HCT116 (cell line): ENCODE measurements around the gene EXOSC5. TPM values are rescaled to one million over a fixed set of nuclear protein-coding genes. Genes with fewer than 3 reads are reported as not detected.

Experiments
- ATAC-seq: fragments of 200-7000 bp; cut with Tn5 transposase; 2 replicates; pipeline ENCODE4 v1.9.1; 2020; ENCODE audit warnings: mild to moderate bottlenecking, moderate library complexity
- BruUV-seq: library from RNA; stranded (reverse); fragments of 400-500 nt; replicated peaks from 2 replicates; lab custom pipeline; 2021; lab: Mats Ljungman, UMichigan
- CTCF ChIA-PET: fragments of 300-600 bp; sonication (Branson Sonifier 250); formaldehyde crosslinking; loops from one replicate; lab custom pipeline; 2021; ENCODE audit warnings: antibody characterized with exemption; lab: Charles Lee
- POLR2A ChIA-PET: fragments of 300-600, 350-600 bp; sonication (Branson Sonifier 250); formaldehyde crosslinking; loops from one replicate; lab custom pipeline; 2021; ENCODE audit warnings: antibody characterized with exemption; lab: Charles Lee
- RAD21 ChIA-PET, 2 experiments: fragments of 300-600 bp; sonication (Branson Sonifier 250); formaldehyde crosslinking; loops; one replicate each; lab custom pipeline; 2023; ENCODE audit warnings: low total read pairs in 2 of 2; ENCODE audit not compliant: uncharacterized antibody in 2 of 2, unreplicated experiment in 2 of 2, low non-redundant PET in 1 of 2; lab: Charles Lee
- DNase-seq: peaks from one replicate; pipeline ENCODE4 v3.0.0-alpha.2; 2010; ENCODE audit warnings: low read depth, low spot score
- H2AFZ ChIP-seq: fragments of 200-600 bp; shearing (Covaris generic), sonication (generic); 2 replicates; pipeline ENCODE4 v1.6.1; 2017; ENCODE audit warnings: low read depth, mixed run types, mixed read lengths, antibody characterized with exemption, low read length; ENCODE audit not compliant: poor library complexity, severe bottlenecking
- H3K27ac ChIP-seq: 2 replicates; pipeline ENCODE4 v1.5.1; 2012; ENCODE audit warnings: low read depth, low read length
- H3K27me3 ChIP-seq: fragments of 200-600 bp; sonication (generic); 2 replicates; pipeline ENCODE4 v1.6.1; 2016; ENCODE audit warnings: mixed run types, low read length, mixed read lengths; ENCODE audit not compliant: insufficient read depth
- H3K36me3 ChIP-seq, 2 experiments: fragments of 200-500 bp in 1 of 2; fragments of 200-600 bp in 1 of 2; sonication (Bioruptor generic) in 1 of 2; sonication (generic) in 1 of 2; 2 replicates each; pipeline versions ENCODE4 v1.5.1 to v1.6.1; 2014 to 2016; ENCODE audit warnings: low read length in 2 of 2, inconsistent platforms in 1 of 2, mixed read lengths in 1 of 2, mixed run types in 1 of 2; ENCODE audit not compliant: insufficient read depth in 2 of 2, control insufficient read depth in 1 of 2
- H3K4me1 ChIP-seq, 2 experiments: fragments of 200-600 bp in 1 of 2; sonication (generic) in 1 of 2; 2 replicates each; pipeline versions ENCODE4 v1.5.1 to v1.6.1; 2012 to 2017; ENCODE audit warnings: low read length in 2 of 2, inconsistent platforms in 1 of 2, mild to moderate bottlenecking in 1 of 2, mixed read lengths in 1 of 2, mixed run types in 1 of 2, moderate library complexity in 1 of 2; ENCODE audit not compliant: insufficient read depth in 2 of 2, control insufficient read depth in 1 of 2
- H3K4me2 ChIP-seq: fragments of 200-600 bp; sonication (generic); 2 replicates; pipeline ENCODE4 v1.6.1; 2017; ENCODE audit warnings: mixed run types, low read length, mixed read lengths
- H3K4me3 ChIP-seq, 2 experiments: fragments of 200-600 bp in 1 of 2; sonication (generic) in 1 of 2; replicated peaks in 1 of 2; 2 replicates each; pipeline ENCODE4 v1.5.1; 2011 to 2016; ENCODE audit warnings: low read length in 2 of 2, control low read depth in 1 of 2, low read depth in 1 of 2, mild to moderate bottlenecking in 1 of 2, mixed read lengths in 1 of 2, mixed run types in 1 of 2
- H3K79me2 ChIP-seq: fragments of 200-600 bp; sonication (generic); 2 replicates; pipeline ENCODE4 v1.6.1; 2017; ENCODE audit warnings: mild to moderate bottlenecking, mixed run types, low read length, moderate library complexity, mixed read lengths; ENCODE audit not compliant: insufficient read depth
- H3K9ac ChIP-seq: fragments of 200-600 bp; sonication (generic); 2 replicates; pipeline ENCODE4 v1.6.1; 2016; ENCODE audit warnings: low read length, mixed read lengths
- H3K9me2 ChIP-seq: fragments of 200-600 bp; sonication (generic), shearing (Covaris generic); 2 replicates; pipeline ENCODE4 v1.6.1; 2017; ENCODE audit warnings: mixed run types, mild to moderate bottlenecking, moderate library complexity; ENCODE audit not compliant: insufficient read depth
- H3K9me3 ChIP-seq, 2 experiments: fragments of 200-500 bp in 1 of 2; fragments of 200-600 bp in 1 of 2; sonication (Bioruptor generic) in 1 of 2; sonication (generic) in 1 of 2; 2 replicates each; pipeline ENCODE4 v1.6.1; 2014 to 2017; ENCODE audit warnings: low read length in 2 of 2, mixed read lengths in 2 of 2, inconsistent platforms in 1 of 2, low read depth in 1 of 2, mild to moderate bottlenecking in 1 of 2, mixed run types in 1 of 2, moderate library complexity in 1 of 2; ENCODE audit not compliant: control insufficient read depth in 1 of 2, insufficient read depth in 1 of 2
- H4K20me1 ChIP-seq: fragments of 200-600 bp; sonication (generic), shearing (Covaris generic); 2 replicates; pipeline ENCODE4 v1.6.1; 2017; ENCODE audit warnings: mixed run types, mild to moderate bottlenecking, moderate library complexity; ENCODE audit not compliant: insufficient read depth
- CBX3 ChIP-seq: IDR thresholded peaks from 2 replicates; pipeline ENCODE4 v1.6.1; 2012; ENCODE audit warnings: low read depth
- CEBPB ChIP-seq: IDR thresholded peaks from 2 replicates; pipeline ENCODE4 v1.6.1; 2012; ENCODE audit warnings: low read depth
- EGR1 ChIP-seq: IDR thresholded peaks from 2 replicates; pipeline ENCODE4 v1.6.1; 2012; ENCODE audit warnings: low read depth
- FOSL1 ChIP-seq: IDR thresholded peaks from 2 replicates; pipeline ENCODE4 v1.6.1; 2012; ENCODE audit warnings: low read depth
- JUND ChIP-seq: IDR thresholded peaks from 2 replicates; pipeline ENCODE4 v1.6.1; 2012
- SIN3A ChIP-seq: IDR thresholded peaks from 2 replicates; pipeline ENCODE4 v1.6.1; 2012; ENCODE audit warnings: low read depth
- TCF7L2 ChIP-seq: IDR thresholded peaks from 2 replicates; pipeline ENCODE4 v1.7.0; 2011; ENCODE audit warnings: borderline replicate concordance, inconsistent platforms; ENCODE audit not compliant: insufficient read depth, insufficient read length; ENCODE audit errors: extremely low read depth
- YY1 ChIP-seq: IDR thresholded peaks from 2 replicates; pipeline ENCODE4 v1.6.1; 2011; ENCODE audit warnings: low read length, low read depth, moderate library complexity, mild to moderate bottlenecking; ENCODE audit not compliant: insufficient replicate concordance; ENCODE audit errors: extremely low read depth
- intact Hi-C: fragments of 100-400 bp; cut with micrococcal nuclease; formaldehyde crosslinking; loops from 2 replicates; pipeline ENCODE4 v1.10.0; 2022
- total RNA-seq: library from RNA; stranded (reverse); gene quantifications from one replicate; pipeline ENCODE4 v1.2.1, GENCODE V29; 2021; ENCODE audit not compliant: unreplicated experiment
- TF ChIP-seq, protein P1 (sequence below), 3 experiments: fragments of 200-600 bp in 1 of 3; sonication (generic) in 1 of 3; IDR thresholded peaks in 2 of 3; conservative IDR thresholded peaks in 1 of 3; 2 replicates each; pipeline ENCODE4 v1.5.1; 2012 to 2017; ENCODE audit warnings: low read depth in 2 of 3, low read length in 2 of 3, antibody characterized with exemption in 1 of 3, borderline replicate concordance in 1 of 3, control low read depth in 1 of 3, mild to moderate bottlenecking in 1 of 3, mixed read lengths in 1 of 3, mixed run types in 1 of 3, moderate library complexity in 1 of 3; ENCODE audit not compliant: insufficient read depth in 1 of 3
- TF ChIP-seq, protein P2 (sequence below): IDR thresholded peaks from 2 replicates; pipeline ENCODE4 v1.6.1; 2011; ENCODE audit warnings: mild to moderate bottlenecking, low read length, moderate library complexity; ENCODE audit not compliant: insufficient replicate concordance; ENCODE audit errors: extremely low read depth

The EXOSC5 gene
- total RNA-seq, 1 experiment from 2014 or later: 57.5 TPM

DNA sequence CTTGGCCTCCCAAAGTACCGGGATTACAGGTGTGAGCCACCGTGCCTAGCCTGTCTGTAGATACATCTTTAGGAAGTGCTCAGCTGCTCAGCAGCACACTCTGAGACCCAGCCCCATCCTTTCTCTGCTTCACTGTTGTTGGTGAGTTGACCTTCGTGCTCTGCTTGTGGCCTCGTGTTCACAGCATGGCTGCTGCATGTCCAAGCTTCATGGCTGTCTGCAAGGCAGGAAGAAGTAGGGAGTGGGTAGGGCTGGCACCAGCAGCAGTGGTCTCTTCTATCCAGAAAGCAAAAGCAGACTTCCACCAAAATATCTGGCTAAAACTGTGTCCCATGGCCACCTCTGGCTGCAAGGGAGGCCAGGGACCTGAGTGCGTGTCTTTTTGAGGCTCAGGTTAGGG lies 15.8 kb upstream of the EXOSC5 start:
- no peaks in the 10 kb centered on the region for H3K27me3 ChIP-seq
- ChIA-PET POLR2A (no interaction called here), CTCF (no interaction called here), RAD21 (no interaction called here)
- no peaks in the 10 kb centered on the region for H3K9me3 ChIP-seq
- H3K27ac ChIP-seq: no peak overlapping the region
- no peak overlapping the region for H3K9ac ChIP-seq
- no peaks in the 10 kb centered on the region for H4K20me1 ChIP-seq
- H3K4me1 ChIP-seq: peaks cover 11 to 13% of the 10 kb centered on the region in 2 experiments; a peak in 3 of 4 replicates
- no peaks in the 10 kb centered on the region for H3K9me2 ChIP-seq
- no peak overlapping the region for H3K4me3 ChIP-seq
- no peak overlapping the region for H3K4me2 ChIP-seq
- no peaks in the 10 kb centered on the region for H3K79me2 ChIP-seq
- DNase-seq (no peak), ATAC-seq (no peak)
- intact Hi-C loops: no loop called here
- H2AFZ ChIP-seq: no peak overlapping the region
- TF ChIP-seq, protein P1, sequence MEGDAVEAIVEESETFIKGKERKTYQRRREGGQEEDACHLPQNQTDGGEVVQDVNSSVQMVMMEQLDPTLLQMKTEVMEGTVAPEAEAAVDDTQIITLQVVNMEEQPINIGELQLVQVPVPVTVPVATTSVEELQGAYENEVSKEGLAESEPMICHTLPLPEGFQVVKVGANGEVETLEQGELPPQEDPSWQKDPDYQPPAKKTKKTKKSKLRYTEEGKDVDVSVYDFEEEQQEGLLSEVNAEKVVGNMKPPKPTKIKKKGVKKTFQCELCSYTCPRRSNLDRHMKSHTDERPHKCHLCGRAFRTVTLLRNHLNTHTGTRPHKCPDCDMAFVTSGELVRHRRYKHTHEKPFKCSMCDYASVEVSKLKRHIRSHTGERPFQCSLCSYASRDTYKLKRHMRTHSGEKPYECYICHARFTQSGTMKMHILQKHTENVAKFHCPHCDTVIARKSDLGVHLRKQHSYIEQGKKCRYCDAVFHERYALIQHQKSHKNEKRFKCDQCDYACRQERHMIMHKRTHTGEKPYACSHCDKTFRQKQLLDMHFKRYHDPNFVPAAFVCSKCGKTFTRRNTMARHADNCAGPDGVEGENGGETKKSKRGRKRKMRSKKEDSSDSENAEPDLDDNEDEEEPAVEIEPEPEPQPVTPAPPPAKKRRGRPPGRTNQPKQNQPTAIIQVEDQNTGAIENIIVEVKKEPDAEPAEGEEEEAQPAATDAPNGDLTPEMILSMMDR (IDR thresholded peaks at IDR 0.05 in 2 of 3, conservative IDR thresholded peaks at IDR 0.05 in 1 of 3; ENCODE audit: borderline replicate concordance in 1 of 3, insufficient read depth in 1 of 3, low read depth in 2 of 3, low read length in 2 of 3): no peak
- TF ChIP-seq YY1: no peak
- BruUV-seq: no TSS peak
- peaks cover 0 to 3% of the 10 kb centered on the region in 2 experiments; a peak in 1 of 4 replicates for H3K36me3 ChIP-seq

DNA sequence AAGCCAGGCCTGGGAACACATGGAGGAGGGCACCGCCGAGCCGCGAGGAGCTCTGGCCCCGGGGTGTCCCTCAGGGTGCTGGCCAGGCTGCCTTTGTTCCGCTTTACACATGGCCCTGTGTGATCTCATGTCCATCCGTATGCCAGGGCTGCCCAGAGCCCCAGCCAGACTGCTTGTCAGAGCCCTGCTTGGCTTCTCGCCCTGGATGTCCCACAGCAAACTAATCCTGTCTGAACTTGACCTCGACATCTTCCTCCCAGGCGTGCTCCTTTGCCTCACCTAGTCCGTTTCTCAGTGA lies 14.8 kb upstream of the EXOSC5 start:
- TF ChIP-seq FOSL1 (no peak), JUND (no peak), TCF7L2 (no peak), CBX3 (no peak), CEBPB (no peak), SIN3A (no peak), EGR1 (no peak)
- TF ChIP-seq, protein P1 (IDR thresholded peaks at IDR 0.05 in 2 of 3, conservative IDR thresholded peaks at IDR 0.05 in 1 of 3; ENCODE audit: borderline replicate concordance in 1 of 3, insufficient read depth in 1 of 3, low read depth in 2 of 3, low read length in 2 of 3): no peak
- TF ChIP-seq, protein P2, sequence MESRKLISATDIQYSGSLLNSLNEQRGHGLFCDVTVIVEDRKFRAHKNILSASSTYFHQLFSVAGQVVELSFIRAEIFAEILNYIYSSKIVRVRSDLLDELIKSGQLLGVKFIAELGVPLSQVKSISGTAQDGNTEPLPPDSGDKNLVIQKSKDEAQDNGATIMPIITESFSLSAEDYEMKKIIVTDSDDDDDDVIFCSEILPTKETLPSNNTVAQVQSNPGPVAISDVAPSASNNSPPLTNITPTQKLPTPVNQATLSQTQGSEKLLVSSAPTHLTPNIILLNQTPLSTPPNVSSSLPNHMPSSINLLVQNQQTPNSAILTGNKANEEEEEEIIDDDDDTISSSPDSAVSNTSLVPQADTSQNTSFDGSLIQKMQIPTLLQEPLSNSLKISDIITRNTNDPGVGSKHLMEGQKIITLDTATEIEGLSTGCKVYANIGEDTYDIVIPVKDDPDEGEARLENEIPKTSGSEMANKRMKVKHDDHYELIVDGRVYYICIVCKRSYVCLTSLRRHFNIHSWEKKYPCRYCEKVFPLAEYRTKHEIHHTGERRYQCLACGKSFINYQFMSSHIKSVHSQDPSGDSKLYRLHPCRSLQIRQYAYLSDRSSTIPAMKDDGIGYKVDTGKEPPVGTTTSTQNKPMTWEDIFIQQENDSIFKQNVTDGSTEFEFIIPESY: no peak
- no peak for DNase-seq
- Histone ChIP-seq H3K9ac (no peak overlapping the region), H3K27ac (no peak overlapping the region), H3K79me2 (no peaks in the 10 kb centered on the region), H3K36me3 (peaks cover 0 to 3% of the 10 kb centered on the region in 2 experiments; a peak in 1 of 4 replicates), H3K4me3 (no peak overlapping the region), H3K4me1 (peaks cover 11 to 13% of the 10 kb centered on the region in 2 experiments; a peak in 3 of 4 replicates), H4K20me1 (no peaks in the 10 kb centered on the region), H3K27me3 (no peaks in the 10 kb centered on the region), H3K9me3 (no peaks in the 10 kb centered on the region), H3K4me2 (no peak overlapping the region), H3K9me2 (no peaks in the 10 kb centered on the region), H2AFZ (no peak overlapping the region)
- POLR2A ChIA-PET: no interaction called here
- CTCF ChIA-PET: no interaction called here
- intact Hi-C loops: no loop called here
- RAD21 ChIA-PET: no interaction called here
- no TSS peak for BruUV-seq
- ATAC-seq: no peak
